Stimulated activated CD4-positive, alpha-beta T cell treated with anti-CD3 and anti-CD28 coated beads, Interleukin-15, amount 100 ng/mL, for 48 hours (primary cell): Measurements from ENCODE around the gene MLST8.
"Not testable (repeated sequence)": the region's sequence is repeated elsewhere in the genome, so short reads cannot be mapped to it uniquely, and the experiment has no call there.

Experiments used
- DNase-seq, 2 donors: peaks; one replicate each; pipeline ENCODE4 v3.0.0-alpha.2; 2020; ENCODE audit warnings: low read depth in 2 of 2

The MLST8 gene

GRCh38 chr16:2190002-2190658, 15.1 kb upstream of the MLST8 start:
- DNase-seq: no peak

- DNase-seq: no peak
Measured at GRCh38 chr16:2190659-2191445, 14.4 kb upstream of the MLST8 start.

GRCh38 chr16:2191446-2191706, 13.9 kb upstream of the MLST8 start:
- no peak for DNase-seq

GRCh38 chr16:2194166-2194834, 11.0 kb upstream of the MLST8 start:
- DNase-seq: no peak

- DNase-seq: peak; percentile 30 to 37
Measured at GRCh38 chr16:2194852-2195321, 10.4 kb upstream of the MLST8 start.

GRCh38 chr16:2195322-2196161, 9.7 kb upstream of the MLST8 start:
- no peak for DNase-seq

GRCh38 chr16:2196162-2196980, 8.9 kb upstream of the MLST8 start, which contains the start of gene CASKIN1:
Gene CASKIN1 (minus strand): TSS chr16:2196605. CDS start chr16:2196432, 173 bp downstream.
- DNase-seq: no peak

- DNase-seq: no peak
Measured at GRCh38 chr16:2196981-2197511, 8.2 kb upstream of the MLST8 start.

- no peak for DNase-seq
Measured at GRCh38 chr16:2197765-2198164, 7.5 kb upstream of the MLST8 start.

GRCh38 chr16:2198283-2198682, 7.0 kb upstream of the MLST8 start:
- DNase-seq: no peak

GRCh38 chr16:2199095-2199494, 6.2 kb upstream of the MLST8 start:
- no peak for DNase-seq

- DNase-seq: no peak
Measured at GRCh38 chr16:2199621-2200139, 5.6 kb upstream of the MLST8 start.

GRCh38 chr16:2200313-2200712, 4.9 kb upstream of the MLST8 start:
- no peak for DNase-seq

- not testable (repeated sequence) for DNase-seq
Measured at GRCh38 chr16:2203119-2203688, 2.0 kb upstream of the MLST8 start.

- DNase-seq: no peak
Measured at GRCh38 chr16:2204416-2205103, 694 bp upstream of the MLST8 start.

- DNase-seq: no peak
Measured at GRCh38 chr16:2205967-2206313, 686 bp downstream of the MLST8 start.

- no peak for DNase-seq
Measured at GRCh38 chr16:2206420-2206779, 1.1 kb downstream of the MLST8 start.

GRCh38 chr16:2206780-2207433, 1.7 kb downstream of the MLST8 start:
- DNase-seq: no peak

- DNase-seq: no peak
Measured at GRCh38 chr16:2207872-2208271, 2.6 kb downstream of the MLST8 start.
